Stimulated activated CD8-positive, alpha-beta memory T cell treated with anti-CD3 and anti-CD28 coated beads, Interleukin-15, amount 100 ng/mL, for 4 hours (primary cell): ENCODE results near the gene WBP1L.
"Not testable (repeated sequence)": the region's sequence is repeated elsewhere in the genome, so short reads cannot be mapped to it uniquely, and the experiment has no call there.

Experiments
- DNase-seq, 2 donors: peaks; one replicate each; pipeline ENCODE4 v3.0.0-alpha.2; 2020; ENCODE audit warnings: low read depth in 2 of 2

The WBP1L gene

GRCh38 chr10:102838276-102838927 lies 94.7 kb downstream of the WBP1L start:
- not testable (repeated sequence) for DNase-seq

- DNase-seq = no peak
Measured at GRCh38 chr10:102841827-102842345, 98.1 kb downstream of the WBP1L start.

DNA sequence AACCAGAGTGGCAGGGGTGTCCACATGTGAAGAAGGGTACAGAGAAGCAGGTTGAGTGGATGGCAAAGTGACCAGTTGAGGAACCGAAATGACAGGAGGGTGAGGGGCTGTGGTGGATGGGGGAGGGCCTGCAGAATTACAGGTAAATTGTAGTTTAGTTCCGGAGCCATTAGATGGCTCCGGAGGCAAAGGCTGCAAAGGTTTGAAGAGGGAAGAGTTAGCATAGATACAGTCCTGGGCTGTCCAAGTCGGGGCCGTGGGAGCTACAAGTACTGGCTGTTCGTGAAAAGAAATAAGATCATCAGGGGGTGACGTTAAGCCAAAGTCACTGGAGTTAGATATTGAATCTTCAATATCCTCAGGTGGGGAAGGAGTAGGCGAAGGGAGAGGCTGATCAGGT lies 99.4 kb downstream of the WBP1L start:
- not testable (repeated sequence) for DNase-seq

- DNase-seq = not testable (repeated sequence)
Measured at GRCh38 chr10:102844190-102844776, 100.5 kb downstream of the WBP1L start.

- no peak for DNase-seq
Measured at GRCh38 chr10:102845352-102845902, 101.7 kb downstream of the WBP1L start.

GRCh38 chr10:102850025-102850518 lies 106.3 kb downstream of the WBP1L start:
- DNase-seq = no peak

GRCh38 chr10:102853237-102853636 lies 109.5 kb downstream of the WBP1L start:
- DNase-seq = not testable (repeated sequence)

- not testable (repeated sequence) for DNase-seq
Measured at GRCh38 chr10:102855731-102856436, 112.1 kb downstream of the WBP1L start.

DNA sequence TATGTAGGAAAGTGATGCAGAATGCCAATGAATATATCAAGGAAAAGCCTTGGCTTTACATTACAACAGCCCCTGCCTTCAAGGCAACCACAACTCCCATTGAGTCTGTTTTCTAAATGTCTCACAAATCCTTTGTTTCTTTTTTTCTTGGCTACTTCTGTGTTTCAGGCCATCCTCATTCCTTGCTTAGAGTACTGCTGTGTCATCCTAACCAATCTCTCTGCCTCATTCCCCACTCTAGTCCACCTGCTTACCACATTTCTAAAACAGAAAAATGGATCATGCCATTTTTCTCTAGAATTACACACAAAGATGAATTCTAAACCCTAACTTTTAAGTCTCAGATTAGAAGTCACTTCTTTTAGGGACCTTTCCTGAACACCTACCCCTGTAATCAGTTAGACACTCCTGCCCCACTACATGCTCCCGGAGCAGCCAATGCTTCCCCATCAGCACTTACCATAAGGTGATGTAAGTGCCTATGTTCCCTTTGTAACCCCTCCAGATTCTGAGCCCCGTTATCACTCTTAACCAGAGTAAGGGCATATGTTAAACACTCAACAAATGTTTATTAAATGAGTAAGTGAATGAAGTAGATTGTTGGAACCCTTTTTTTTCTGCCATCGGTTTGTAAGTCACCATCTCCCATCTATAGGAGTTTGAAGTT lies 113.1 kb downstream of the WBP1L start:
- no peak for DNase-seq

DNA sequence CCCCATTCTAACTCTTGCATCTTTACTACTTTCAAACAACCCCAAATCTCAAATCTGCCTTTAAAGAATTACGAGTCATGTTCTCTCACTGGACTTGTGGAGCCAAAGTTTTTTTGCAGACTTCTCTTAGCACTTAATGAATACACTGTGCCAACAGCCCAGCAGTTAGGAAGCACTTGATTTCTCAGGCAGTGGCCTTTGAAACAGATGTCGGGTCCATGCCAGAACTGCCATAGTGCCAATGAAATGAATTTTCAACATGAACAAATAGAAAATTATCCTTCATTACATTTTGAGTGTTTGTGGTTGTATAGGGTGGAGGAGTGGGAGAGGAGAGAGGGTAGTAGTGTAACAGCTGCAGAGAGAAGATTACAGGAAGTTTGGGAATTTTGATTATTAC lies 116.2 kb downstream of the WBP1L start:
- DNase-seq = no peak

- DNase-seq = no peak
Measured at GRCh38 chr10:102863660-102864059, 119.9 kb downstream of the WBP1L start.

GRCh38 chr10:102865620-102866019 lies 121.9 kb downstream of the WBP1L start:
- no peak for DNase-seq
